ENCODE measurements around the gene DGCR8. TPM values are rescaled to one million over a fixed set of nuclear protein-coding genes. Genes with fewer than 3 reads are reported as not detected.
A peak's percentile ranks its signal among the peaks of the same experiment; 100 is the strongest.

DGCR8 gene
- total RNA-seq, 1 donor from 2014 or later: 32.5 TPM

- Mint-ChIP-seq H3K4me1 (ENCODE audit: low read depth) (peaks cover 27% of the 10 kb centered on the region), H3K27ac (ENCODE audit: unreplicated experiment) (peak overlapping the region; percentile 69), H3K4me3 (ENCODE audit: unreplicated experiment) (peak overlapping the region; percentile 35), H3K36me3 (ENCODE audit: low read depth) (peaks cover 9% of the 10 kb centered on the region), H3K27me3 (ENCODE audit: low read depth) (no peaks in the 10 kb centered on the region), H3K9me3 (ENCODE audit: low read depth) (no peaks in the 10 kb centered on the region)
- no peak for DNase-seq (ENCODE audit: low spot score)
- no peak for TF ChIP-seq CTCF (IDR thresholded peaks at IDR 0.05)
These were observed 50.9 kb downstream of the DGCR8 start for GRCh38 chr22:20130731-20131596.

GRCh38 chr22:20131597-20131858, 51.5 kb downstream of the DGCR8 start, which contains the start of gene ZDHHC8:
ZDHHC8 (plus strand) TSS chr22:20131804; CDS start chr22:20131948, 144 bp downstream.
- no peak for DNase-seq (ENCODE audit: low spot score)
- Mint-ChIP-seq H3K27ac (ENCODE audit: unreplicated experiment) (peak within 1 kb of the TSS; percentile 69), H3K27me3 (ENCODE audit: low read depth) (no peaks in the 10 kb centered on the region), H3K4me1 (ENCODE audit: low read depth) (peaks cover 32% of the 10 kb centered on the region), H3K4me3 (ENCODE audit: unreplicated experiment) (peak within 1 kb of the TSS; percentile 72), H3K9me3 (ENCODE audit: low read depth) (no peaks in the 10 kb centered on the region), H3K36me3 (ENCODE audit: low read depth) (peaks cover 6% of the 10 kb centered on the region)
- no peak for TF ChIP-seq CTCF (IDR thresholded peaks at IDR 0.05)

GRCh38 chr22:20131859-20132685, 52.0 kb downstream of the DGCR8 start:
- DNase-seq (ENCODE audit: low spot score): no peak
- H3K27me3 Mint-ChIP-seq (ENCODE audit: low read depth): no peaks in the 10 kb centered on the region
- peaks cover 3% of the 10 kb centered on the region for H3K36me3 Mint-ChIP-seq (ENCODE audit: low read depth)
- H3K4me3 Mint-ChIP-seq (ENCODE audit: unreplicated experiment): peak overlapping the region; percentile 72
- H3K4me1 Mint-ChIP-seq (ENCODE audit: low read depth): peaks cover 36% of the 10 kb centered on the region
- H3K27ac Mint-ChIP-seq (ENCODE audit: unreplicated experiment): no peak overlapping the region
- no peak for TF ChIP-seq CTCF (IDR thresholded peaks at IDR 0.05)
- no peaks in the 10 kb centered on the region for H3K9me3 Mint-ChIP-seq (ENCODE audit: low read depth)

- no peaks in the 10 kb centered on the region for H3K9me3 Mint-ChIP-seq (ENCODE audit: low read depth)
- DNase-seq (ENCODE audit: low spot score): no peak
- peak overlapping the region; percentile 72 for H3K4me3 Mint-ChIP-seq (ENCODE audit: unreplicated experiment)
- H3K36me3 Mint-ChIP-seq (ENCODE audit: low read depth): no peaks in the 10 kb centered on the region
- H3K4me1 Mint-ChIP-seq (ENCODE audit: low read depth): peaks cover 42% of the 10 kb centered on the region
- TF ChIP-seq CTCF (IDR thresholded peaks at IDR 0.05): no peak
- H3K27ac Mint-ChIP-seq (ENCODE audit: unreplicated experiment): no peak overlapping the region
- H3K27me3 Mint-ChIP-seq (ENCODE audit: low read depth): no peaks in the 10 kb centered on the region
These were observed 52.7 kb downstream of the DGCR8 start for GRCh38 chr22:20132686-20133246.

GRCh38 chr22:20133930-20134549, 54.0 kb downstream of the DGCR8 start:
- Mint-ChIP-seq H3K9me3 (ENCODE audit: low read depth) (no peaks in the 10 kb centered on the region), H3K27ac (ENCODE audit: unreplicated experiment) (peak overlapping the region; percentile 45), H3K4me1 (ENCODE audit: low read depth) (peaks cover 52% of the 10 kb centered on the region), H3K36me3 (ENCODE audit: low read depth) (no peaks in the 10 kb centered on the region), H3K4me3 (ENCODE audit: unreplicated experiment) (peak overlapping the region; percentile 49), H3K27me3 (ENCODE audit: low read depth) (no peaks in the 10 kb centered on the region)
- DNase-seq (ENCODE audit: low spot score): no peak
- no peak for TF ChIP-seq CTCF (IDR thresholded peaks at IDR 0.05)
